ENCODE measurements around the gene FTO.

The FTO gene

DNA sequence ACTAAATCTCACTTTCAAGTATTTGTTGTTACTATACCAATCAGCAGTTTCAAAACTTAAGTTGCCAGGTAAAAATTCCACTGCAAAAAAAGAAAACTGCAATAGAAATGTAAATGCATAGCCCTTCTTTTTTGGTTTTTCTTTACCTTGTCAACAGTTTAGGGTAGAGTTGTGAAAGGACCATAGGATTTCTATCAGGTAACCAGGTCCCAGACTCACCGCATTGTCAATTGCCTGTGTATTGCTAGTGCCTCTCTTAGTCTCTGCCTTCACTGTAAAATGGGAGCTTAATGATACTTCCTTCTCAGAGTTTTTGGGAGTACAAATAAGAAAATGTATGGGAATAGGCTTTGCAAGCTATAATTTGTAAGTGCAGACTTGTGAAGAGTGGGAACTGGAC lies 145.0 kb downstream of the FTO start:
- no peak for TF ChIP-seq CTCF (IDR thresholded peaks at IDR 0.05; ENCODE audit: extremely low read depth, missing control alignments)
- DNase-seq (ENCODE audit: low spot score): no peak

GRCh38 chr16:53849585-53849984 lies 145.6 kb downstream of the FTO start:
- TF ChIP-seq CTCF (IDR thresholded peaks at IDR 0.05; ENCODE audit: extremely low read depth, missing control alignments): no peak

GRCh38 chr16:53849994-53850393 lies 146.0 kb downstream of the FTO start:
- no peak for DNase-seq (ENCODE audit: low spot score)
- no peak for TF ChIP-seq CTCF (IDR thresholded peaks at IDR 0.05; ENCODE audit: extremely low read depth, missing control alignments)

More at GRCh38 chr16:53849585-53849984, 145.6 kb downstream of the FTO start:
- no peak for DNase-seq (ENCODE audit: low spot score)

- TF ChIP-seq CTCF (IDR thresholded peaks at IDR 0.05; ENCODE audit: extremely low read depth, missing control alignments): no peak
- DNase-seq (ENCODE audit: low spot score): no peak
Observed at GRCh38 chr16:53852678-53853077, 148.7 kb downstream of the FTO start.

GRCh38 chr16:53855056-53855455 lies 151.1 kb downstream of the FTO start:
- no peak for TF ChIP-seq CTCF (IDR thresholded peaks at IDR 0.05; ENCODE audit: extremely low read depth, missing control alignments)

GRCh38 chr16:53855511-53855910 lies 151.6 kb downstream of the FTO start:
- no peak for TF ChIP-seq CTCF (IDR thresholded peaks at IDR 0.05; ENCODE audit: extremely low read depth, missing control alignments)
- no peak for DNase-seq (ENCODE audit: low spot score)

More at GRCh38 chr16:53855056-53855455, 151.1 kb downstream of the FTO start:
- DNase-seq (ENCODE audit: low spot score): no peak

DNA sequence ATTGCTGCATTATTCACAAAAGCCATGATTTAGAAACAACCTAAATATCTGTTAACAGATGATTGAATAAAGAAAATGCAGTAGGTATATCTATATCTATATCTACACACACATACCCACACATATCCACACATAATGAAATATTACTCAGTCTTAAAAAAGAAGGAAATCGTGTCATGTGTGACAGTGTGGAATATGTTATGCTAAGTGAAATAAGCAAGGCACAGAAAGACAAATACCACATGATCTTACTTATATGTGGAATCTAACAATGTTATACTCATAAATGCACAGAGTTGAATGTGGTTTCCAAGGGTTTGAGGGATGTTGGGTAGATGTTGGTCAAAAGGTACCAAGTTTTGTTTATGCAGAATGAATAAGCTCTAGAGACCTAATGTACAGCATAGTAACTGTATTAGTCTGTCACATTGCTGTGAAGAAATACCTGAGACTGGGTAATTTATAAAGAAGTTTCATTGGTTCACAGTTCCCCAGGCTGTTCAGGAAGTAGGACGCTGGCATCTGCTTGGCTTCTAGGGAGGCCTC lies 156.1 kb downstream of the FTO start:
- TF ChIP-seq CTCF (IDR thresholded peaks at IDR 0.05; ENCODE audit: extremely low read depth, missing control alignments): no peak
- no peak for DNase-seq (ENCODE audit: low spot score)

Measured in GM20000 (cell line).